NB4 (cell line): ENCODE measurements around the gene COL8A1.

Experiments
- DNase-seq: peaks from one replicate; pipeline ENCODE4 v3.0.0; 2010; ENCODE audit warnings: low read depth
- H3K4me3 ChIP-seq: one replicate; pipeline ENCODE4 v1.5.1; 2011; ENCODE audit warnings: mild to moderate bottlenecking, low read depth, low read length, moderate library complexity
- CTCF ChIP-seq: IDR thresholded peaks from one replicate; pipeline ENCODE4 v1.5.1; 2012; ENCODE audit warnings: low read depth, low read length
- MYC ChIP-seq: IDR thresholded peaks from 2 replicates; pipeline ENCODE4 v1.6.1; 2011; ENCODE audit warnings: low read depth, low read length
- POLR2A ChIP-seq: IDR thresholded peaks from 2 replicates; pipeline ENCODE4 v1.6.1; 2011; ENCODE audit warnings: mild to moderate bottlenecking; ENCODE audit not compliant: insufficient read length; ENCODE audit errors: extremely low read depth
- TF ChIP-seq, protein P1 (sequence below): IDR thresholded peaks from 2 replicates; pipeline ENCODE4 v1.6.1; 2011; ENCODE audit warnings: low read depth, low read length

Gene COL8A1

GRCh38 chr3:99625643-99626416 lies 12.6 kb upstream of the COL8A1 start:
- no peak overlapping the region for H3K4me3 ChIP-seq
- TF ChIP-seq POLR2A (no peak), CTCF (no peak), MYC (no peak)
- TF ChIP-seq, protein P1, sequence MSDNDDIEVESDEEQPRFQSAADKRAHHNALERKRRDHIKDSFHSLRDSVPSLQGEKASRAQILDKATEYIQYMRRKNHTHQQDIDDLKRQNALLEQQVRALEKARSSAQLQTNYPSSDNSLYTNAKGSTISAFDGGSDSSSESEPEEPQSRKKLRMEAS: no peak
- no peak for DNase-seq

- TF ChIP-seq, protein P1: no peak
- no peak for TF ChIP-seq CTCF
- TF ChIP-seq POLR2A: no peak
- no peak for TF ChIP-seq MYC
- no peak for DNase-seq
- H3K4me3 ChIP-seq: no peak overlapping the region
Observed at GRCh38 chr3:99626417-99626788, 12.0 kb upstream of the COL8A1 start.

GRCh38 chr3:99627062-99627826 lies 11.2 kb upstream of the COL8A1 start:
- H3K4me3 ChIP-seq: no peak overlapping the region
- TF ChIP-seq CTCF (no peak), POLR2A (no peak), MYC (no peak)
- TF ChIP-seq, protein P1: no peak
- DNase-seq: no peak

DNA sequence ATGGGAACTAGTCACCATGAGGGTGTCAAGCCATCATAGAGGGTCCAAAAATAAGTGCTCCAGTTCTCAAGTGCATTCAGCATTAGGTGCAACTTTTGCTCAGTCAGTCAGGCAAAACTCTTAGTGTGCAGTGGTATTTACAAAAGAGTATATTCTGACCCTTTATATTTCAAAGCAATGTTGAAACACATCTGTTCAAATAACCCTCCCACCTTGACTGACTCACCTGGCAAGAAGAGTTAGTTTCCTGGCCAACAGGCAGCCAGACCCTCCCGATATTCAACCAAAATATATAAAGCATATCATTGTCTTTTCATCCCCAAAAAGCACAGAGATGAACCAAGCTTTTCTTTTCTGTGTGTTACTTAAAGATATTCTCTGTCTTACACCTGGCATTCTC lies 7.6 kb upstream of the COL8A1 start:
- no peak overlapping the region for H3K4me3 ChIP-seq
- TF ChIP-seq POLR2A: no peak
- no peak for DNase-seq

DNA sequence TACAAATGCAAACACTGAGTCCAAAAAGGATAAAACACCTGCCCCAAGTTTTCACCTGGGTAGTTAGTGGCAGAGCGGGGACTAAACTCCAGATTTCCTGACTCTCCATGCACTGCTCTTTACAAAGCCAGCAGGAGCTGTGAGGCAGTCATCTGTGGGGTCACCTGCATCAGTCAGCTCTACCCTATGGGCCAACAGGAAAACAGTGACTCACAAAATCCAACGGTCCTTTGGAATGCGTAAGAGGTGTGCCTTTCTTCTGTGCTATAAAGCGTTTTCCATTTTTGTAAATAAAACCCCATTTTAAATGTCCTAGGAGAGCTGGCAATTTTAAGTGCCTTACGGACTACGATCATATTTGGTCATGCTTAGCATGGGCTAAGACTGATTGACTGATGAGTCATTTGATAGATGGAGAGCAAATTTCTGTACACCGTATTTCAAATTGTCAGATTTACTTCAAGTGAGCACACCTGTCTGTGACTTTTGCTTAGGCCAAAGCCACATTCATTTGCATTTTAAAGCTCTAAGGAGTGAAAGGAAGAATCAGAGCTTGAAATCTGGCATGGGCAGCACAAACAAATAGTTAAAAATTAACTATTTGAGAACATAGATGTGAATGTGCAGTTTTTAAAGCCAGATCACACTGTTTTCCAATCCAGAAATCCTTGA lies 4.4 kb upstream of the COL8A1 start:
- no peak overlapping the region for H3K4me3 ChIP-seq
- no peak for DNase-seq
- TF ChIP-seq, protein P1: no peak
- no peak for TF ChIP-seq MYC
- TF ChIP-seq POLR2A: no peak
- TF ChIP-seq CTCF: no peak

DNA sequence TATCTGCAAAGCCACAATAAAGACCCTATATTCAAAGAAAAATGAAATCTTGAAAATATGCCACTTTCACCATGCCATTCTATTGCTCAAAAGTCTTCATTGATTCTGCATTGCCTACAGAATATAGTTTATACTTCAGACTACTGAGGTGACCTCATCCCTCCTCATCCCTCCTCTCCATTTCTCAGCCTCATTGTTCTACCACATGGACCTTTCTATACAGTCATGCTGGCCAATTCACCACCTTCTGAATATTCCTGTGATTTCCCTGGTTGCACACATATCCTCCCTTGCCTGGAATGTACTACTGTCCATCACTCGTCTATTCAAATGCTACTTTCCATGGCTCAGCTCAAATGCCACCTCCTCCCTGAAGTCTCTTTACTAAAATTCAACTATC lies 3.5 kb upstream of the COL8A1 start:
- TF ChIP-seq CTCF: no peak
- TF ChIP-seq, protein P1: no peak
- TF ChIP-seq POLR2A: no peak
- no peak for TF ChIP-seq MYC
- DNase-seq: no peak
- no peak overlapping the region for H3K4me3 ChIP-seq
